ENCODE data around the gene CEMIP2.
"Not testable (repeated sequence)": the region's sequence is repeated elsewhere in the genome, so short reads cannot be mapped to it uniquely, and the experiment has no call there.

The CEMIP2 gene, protein sequence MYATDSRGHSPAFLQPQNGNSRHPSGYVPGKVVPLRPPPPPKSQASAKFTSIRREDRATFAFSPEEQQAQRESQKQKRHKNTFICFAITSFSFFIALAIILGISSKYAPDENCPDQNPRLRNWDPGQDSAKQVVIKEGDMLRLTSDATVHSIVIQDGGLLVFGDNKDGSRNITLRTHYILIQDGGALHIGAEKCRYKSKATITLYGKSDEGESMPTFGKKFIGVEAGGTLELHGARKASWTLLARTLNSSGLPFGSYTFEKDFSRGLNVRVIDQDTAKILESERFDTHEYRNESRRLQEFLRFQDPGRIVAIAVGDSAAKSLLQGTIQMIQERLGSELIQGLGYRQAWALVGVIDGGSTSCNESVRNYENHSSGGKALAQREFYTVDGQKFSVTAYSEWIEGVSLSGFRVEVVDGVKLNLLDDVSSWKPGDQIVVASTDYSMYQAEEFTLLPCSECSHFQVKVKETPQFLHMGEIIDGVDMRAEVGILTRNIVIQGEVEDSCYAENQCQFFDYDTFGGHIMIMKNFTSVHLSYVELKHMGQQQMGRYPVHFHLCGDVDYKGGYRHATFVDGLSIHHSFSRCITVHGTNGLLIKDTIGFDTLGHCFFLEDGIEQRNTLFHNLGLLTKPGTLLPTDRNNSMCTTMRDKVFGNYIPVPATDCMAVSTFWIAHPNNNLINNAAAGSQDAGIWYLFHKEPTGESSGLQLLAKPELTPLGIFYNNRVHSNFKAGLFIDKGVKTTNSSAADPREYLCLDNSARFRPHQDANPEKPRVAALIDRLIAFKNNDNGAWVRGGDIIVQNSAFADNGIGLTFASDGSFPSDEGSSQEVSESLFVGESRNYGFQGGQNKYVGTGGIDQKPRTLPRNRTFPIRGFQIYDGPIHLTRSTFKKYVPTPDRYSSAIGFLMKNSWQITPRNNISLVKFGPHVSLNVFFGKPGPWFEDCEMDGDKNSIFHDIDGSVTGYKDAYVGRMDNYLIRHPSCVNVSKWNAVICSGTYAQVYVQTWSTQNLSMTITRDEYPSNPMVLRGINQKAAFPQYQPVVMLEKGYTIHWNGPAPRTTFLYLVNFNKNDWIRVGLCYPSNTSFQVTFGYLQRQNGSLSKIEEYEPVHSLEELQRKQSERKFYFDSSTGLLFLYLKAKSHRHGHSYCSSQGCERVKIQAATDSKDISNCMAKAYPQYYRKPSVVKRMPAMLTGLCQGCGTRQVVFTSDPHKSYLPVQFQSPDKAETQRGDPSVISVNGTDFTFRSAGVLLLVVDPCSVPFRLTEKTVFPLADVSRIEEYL (N-terminal part only)

DNA sequence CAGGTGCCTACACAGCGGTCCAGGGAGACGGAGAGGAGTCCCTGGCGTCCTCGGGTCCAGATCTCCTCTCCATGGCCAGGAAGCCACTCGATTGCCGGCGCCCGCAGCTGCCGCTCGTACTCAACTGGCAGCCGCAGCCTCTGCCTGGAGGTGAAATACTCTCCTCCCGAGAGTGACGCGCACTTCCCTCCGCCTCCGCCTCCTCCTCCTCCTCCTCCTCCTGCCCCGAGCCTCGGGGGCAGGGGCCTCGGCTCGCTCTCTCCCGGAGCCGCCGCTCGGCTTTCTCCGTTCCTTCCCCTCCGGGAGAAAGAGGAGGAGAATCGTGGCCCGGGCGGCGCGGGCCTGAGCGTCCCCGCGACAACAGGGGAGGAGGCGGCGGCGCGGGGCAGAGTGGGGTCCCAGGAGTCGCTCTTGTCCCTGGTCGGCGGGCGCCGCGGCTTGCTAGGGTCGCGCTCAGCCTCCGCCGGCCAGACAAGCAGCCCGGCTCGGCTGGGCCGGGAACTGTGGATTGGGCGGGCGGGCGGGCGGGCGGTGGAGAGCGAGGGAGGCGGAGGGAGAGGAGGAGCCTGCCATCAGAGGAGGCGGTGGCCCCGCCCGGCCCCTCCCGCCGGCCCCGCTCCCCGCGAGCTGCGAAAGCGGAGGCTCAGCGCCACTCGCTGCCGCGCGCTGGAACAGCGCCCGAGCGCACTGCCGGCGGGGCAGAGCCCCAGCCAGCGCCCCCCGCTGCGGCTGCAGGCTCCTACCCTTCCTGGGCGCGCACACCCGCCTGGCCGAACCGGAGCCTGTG, at the start of gene CEMIP2:
CEMIP2 (minus strand) TSS at position 126 of the 787 bp plus-strand sequence. CDS start 18,140 bp downstream, outside the sequence.
- DNase-seq (ENCODE audit: low read depth in 3 of 3), result peak; percentile 68 to 84 (median 83)

DNA sequence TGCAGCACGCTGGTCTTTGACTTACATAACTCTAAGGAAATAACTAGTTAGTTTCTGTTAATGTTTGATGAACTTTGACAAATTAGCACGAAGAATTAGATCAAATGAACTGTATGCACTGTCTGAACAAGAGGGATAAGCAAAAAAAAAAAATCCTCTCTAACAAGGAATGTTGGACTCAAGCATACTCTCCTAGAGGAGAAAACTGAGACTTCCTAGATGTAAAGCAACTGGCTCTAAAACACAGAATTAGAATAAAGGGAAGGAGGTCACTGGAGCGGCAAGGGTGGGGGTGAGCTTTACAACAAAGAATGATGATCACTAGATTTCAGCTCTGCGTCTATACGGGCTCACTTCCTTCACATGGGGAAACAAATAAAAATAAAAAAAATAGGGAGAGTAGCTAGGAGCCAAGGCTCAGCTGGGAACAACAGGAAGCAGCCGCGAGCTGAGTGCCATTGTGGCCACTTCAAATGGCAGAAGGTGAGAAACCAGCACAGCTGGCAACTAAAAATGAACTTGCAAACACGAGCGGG, 48.7 kb upstream of the CEMIP2 start:
- no peak for DNase-seq (ENCODE audit: low read depth in 3 of 3)

DNA sequence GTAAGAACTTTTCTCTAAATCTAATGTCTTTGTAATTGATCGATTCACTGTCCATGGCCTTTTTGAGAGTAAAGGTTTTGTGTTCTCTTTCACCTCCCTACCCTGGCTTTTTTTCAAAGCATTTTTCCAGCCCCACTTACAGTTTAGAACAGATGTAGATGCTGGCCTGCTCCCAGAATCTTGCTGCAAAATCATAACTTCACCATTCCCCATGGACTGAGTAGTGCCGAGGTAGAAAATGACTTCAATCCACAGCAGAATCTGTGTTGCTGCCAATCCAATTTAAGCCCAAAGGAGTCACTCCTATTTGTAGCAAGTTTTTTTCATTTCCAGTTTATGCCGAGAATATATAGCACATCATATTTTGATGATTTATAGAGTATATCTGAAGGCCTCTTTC, 46.5 kb upstream of the CEMIP2 start:
- DNase-seq (ENCODE audit: low read depth in 3 of 3), result no peak

DNA sequence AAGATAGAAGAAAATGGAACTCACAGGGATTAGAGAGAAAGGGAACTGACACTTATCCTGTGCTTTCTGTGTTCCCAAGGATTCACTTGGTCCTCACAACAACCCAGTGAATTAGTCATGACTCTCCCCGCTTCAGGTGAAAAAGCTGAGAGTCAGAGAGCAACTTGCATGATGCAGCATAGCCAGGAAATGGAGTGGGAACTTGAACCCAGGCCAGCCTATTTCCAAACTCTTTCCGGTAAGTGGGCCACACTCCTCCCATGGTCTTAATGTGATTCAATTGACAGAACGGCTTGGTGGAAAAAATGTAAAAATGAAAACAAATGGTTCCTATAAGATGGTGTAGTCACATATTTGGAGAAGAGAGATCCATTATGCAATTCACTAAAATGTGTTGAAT, 45.9 kb upstream of the CEMIP2 start:
- DNase-seq (ENCODE audit: low read depth in 3 of 3), result no peak

DNA sequence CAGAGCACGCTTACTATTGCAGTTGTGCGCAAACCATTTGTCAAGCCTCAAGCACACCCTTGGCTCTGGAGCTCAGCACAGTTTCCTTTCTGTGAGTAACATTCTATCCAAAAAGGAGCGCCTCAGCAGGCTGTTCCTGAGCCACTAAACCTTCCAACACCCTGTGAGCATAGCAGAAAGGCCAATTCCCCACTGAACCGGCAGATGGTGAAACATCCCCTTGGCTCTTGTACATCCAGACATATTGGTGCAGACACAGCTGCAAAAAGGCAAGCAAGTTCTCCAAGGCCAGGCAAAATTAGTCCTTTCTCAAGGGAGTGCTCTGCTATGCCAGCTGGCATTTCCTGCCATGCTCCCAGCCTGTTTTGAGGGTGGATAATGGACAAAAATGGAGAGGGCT, 44.1 kb upstream of the CEMIP2 start:
- no peak for DNase-seq (ENCODE audit: low read depth in 3 of 3)

DNA sequence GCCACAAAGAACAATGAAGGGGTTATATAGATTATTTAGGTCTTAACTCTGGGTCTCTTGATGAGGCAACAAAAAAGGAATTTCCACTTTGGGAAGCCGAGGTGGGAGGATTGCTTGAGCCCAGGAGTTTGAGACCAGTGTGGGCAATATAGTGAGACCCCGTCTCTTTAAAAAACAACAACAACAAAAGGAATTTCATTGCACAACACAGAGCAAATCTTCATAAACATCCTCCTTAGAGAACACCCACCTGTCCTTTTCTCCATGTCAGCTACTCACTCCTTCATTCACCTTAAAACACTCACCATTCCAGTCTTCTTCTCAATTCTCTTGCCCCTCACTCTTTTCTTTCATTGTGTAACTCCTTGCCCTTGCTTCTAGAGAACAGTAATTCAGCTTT, 39.8 kb upstream of the CEMIP2 start:
- DNase-seq (ENCODE audit: low read depth in 3 of 3), result no peak

DNA sequence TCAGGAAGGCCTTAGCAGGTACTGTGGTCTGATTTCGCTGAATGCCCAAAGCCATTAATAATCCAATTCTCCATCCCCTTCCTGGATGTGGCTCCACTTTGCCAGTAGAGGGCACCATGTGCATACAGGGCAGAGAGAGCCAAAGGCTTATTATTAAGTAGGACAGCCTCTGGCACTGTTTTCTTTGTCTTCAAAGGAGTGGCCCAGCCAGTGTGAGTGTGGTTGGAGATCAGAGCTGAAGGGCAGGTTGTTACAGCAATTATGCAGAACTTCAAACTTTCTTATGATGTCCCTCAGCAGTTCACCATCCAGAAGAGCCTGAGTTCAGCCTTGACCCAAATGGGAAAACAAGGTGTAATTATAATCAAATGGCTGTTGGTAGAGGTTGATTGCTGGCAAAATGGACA, 38.6 kb upstream of the CEMIP2 start:
- DNase-seq (ENCODE audit: low read depth in 3 of 3), result peak; percentile 31 to 48 (median 39)

DNA sequence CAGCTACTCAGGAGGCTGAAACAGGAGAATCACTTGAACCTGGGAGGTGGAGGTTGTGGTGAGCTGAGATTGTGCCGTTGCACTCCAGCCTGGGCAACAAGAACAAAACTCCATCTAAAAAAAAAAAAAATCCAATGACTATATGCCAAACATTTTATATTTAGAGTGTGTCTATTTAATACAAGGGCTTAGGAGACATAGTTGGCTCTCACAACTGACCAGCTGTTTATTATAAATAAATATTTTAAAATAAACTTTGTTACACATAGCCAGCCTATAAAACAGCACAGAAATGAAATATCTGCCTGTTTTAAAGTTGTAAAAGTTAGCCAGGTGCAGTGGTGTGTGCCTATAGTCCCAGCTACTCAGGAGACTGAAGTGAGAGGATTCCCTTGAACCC, 36.8 kb upstream of the CEMIP2 start:
- DNase-seq (ENCODE audit: low read depth in 3 of 3), result not testable (repeated sequence)

DNA sequence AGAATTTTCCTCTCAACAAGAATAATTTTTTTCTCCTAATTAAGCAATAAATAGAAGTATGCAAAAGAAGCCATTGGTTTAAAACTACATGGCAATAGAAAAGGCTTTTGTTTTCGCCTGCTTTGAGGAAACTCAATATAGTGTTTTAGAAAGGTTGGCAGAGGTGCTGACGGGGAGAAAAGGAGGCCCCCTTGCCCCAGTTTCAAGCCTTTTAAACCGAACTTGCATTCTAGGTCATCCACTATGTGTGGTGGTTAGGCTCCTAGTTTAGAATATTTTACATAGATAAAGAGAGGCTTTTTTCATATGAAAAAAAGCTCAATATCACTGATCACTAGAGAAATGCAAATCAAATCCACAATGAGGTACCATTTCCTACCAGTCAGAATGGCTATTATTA, 33.5 kb upstream of the CEMIP2 start:
- DNase-seq (ENCODE audit: low read depth in 3 of 3), result no peak

DNA sequence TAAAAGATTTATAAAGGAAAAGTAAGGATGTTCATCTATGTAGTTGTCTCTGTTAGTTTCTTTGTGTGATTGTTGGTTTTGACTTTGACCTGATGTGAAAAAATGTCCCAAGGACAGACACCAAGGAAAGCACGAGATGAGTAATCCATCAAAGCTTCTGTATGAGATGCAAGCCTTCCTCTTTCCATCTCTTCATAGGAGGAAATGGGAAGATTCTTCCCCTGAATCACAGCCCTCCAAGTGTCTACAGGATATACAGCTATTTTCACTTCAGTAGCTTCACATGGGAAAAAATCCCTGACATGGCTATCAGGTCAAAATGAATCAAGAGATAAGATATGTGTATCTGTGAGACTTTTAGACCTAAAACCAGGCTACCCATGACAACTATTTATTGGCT, 29.0 kb upstream of the CEMIP2 start:
- DNase-seq (ENCODE audit: low read depth in 3 of 3), result no peak

DNA sequence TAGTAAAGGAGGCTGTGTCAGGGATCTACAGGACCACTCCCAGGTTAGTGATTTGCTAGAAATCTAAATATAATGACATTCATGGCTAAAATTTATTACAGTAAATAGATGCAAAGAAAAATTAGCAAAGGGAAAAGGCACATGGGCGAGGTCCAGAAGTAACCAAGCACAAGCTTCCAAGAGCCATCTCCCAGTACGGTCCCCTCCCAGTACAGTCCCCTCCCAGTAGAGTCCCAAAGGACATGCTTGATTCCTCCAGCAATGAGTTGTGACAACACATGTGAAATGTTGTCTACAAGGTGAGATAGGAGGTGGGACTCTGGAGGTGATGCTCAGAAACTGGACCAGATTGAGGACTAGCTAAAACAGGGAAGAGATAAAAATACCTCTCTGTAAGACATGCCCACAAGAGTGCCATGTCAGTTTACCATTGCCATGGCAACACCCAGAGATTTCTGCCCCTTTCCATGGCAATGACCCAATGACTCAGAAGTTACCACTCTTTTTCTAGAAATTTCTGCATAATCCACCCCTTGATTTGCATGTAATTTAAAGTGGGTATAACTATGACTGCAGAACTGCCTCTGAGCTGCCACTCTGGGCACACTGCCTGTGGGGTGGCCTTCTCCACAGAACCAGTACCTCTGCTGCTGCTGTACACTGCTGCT, 27.9 kb upstream of the CEMIP2 start:
- DNase-seq (ENCODE audit: low read depth in 3 of 3), result no peak

DNA sequence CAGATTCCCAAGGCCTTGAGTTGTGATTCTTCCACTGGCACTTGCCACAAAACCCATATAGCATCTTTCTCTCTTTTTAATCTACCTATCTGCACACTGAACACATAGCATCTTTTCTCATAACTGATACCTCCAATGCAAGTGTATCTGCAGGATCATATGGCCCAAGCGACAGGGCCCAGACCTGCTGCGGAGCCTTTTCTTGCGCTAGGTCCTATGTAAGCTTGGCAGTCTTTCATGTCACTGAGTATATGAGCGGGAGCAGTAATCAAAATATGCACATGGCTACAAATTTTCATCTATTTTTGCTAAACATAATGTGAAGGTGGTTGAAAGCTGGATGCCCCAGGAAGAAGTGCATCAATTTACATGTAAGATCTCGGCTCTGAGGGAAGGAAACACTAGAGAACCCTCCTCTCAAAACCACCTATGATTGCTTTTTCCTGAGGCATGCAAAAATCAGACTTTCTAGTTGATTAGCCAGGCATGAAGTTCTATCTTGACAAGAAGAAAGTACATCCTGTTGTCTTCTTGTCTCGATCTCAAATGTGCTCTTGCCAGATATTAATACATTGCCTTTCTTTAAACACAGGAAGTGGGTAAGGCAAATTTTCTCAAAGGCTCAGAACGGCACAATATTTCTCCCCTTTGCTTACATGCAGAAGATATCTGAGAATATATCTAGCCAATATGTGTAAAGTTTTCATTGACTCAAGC, 26.9 kb upstream of the CEMIP2 start:
- no peak for DNase-seq (ENCODE audit: low read depth in 3 of 3)

DNA sequence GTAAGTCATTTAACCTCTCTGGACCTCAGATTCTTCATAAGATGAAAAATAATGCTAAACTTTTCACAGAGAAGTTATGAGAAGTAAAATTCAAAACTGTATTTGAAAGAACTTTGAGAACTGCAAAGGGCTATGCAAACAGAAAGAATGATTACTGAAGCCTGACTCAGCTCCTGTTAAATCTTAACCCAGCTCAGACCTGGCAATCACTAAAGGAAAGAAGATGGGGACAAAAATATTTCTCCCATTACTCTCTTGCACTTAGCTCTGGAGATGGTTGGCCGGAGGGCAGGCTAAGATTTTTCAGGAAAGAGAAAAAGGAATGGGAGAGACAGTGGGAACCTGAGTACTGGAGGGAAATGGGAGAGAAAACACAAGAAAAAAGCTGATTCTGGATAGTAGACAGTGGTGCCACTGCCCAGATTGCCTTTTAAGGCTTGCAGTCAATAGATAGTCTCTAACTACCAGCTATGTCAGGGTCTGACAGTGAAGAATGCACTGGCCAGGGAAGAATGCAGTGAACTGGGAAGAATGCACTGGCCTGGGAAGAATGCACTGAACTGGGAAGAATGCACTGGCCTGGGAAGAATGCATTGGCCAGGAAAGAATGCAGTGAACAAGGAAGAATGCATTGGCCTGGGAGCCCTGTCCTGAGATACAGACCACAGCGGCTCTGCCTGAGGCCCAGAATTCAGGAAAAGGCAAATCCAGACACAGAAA, 25.2 kb upstream of the CEMIP2 start:
- DNase-seq (ENCODE audit: low read depth in 3 of 3), result no peak

DNA sequence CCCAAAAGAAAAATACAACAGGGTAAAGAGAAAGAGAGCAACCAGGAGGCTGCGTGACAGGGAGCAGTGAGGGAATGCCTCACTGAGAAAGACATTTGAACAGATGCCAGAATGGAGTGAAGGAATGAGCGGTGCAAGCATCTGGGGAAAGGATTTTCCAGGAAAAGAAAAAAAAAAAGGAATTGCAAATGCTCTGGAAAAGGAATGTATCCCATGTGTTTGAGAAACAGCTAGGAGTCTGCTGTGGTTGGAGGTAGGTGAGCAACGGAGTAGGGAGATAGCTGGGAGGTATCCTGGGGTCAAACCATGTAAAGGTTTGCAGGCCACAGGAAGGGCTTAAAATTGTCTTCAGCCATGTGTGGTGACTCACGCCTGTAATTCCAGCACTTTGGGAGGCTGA, 23.6 kb upstream of the CEMIP2 start:
- DNase-seq (ENCODE audit: low read depth in 3 of 3), result no peak

DNA sequence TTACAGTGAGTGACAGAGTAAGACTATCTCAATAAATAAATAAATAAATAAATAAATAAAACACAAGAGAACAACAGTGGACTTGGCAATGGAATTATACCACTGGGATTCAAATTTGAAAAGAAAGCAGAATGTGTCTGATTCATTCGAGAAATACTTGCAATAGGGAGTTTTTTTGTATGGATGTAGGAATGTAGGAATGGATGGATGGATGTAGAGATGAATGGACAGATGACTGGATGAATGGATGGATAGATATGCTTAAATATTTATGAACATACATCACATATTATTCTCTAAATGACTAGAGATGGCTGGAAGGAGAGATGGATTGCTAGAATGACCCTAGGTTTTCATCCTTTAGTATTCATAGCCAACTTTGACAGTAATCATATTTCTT, 22.0 kb upstream of the CEMIP2 start:
- no peak for DNase-seq (ENCODE audit: low read depth in 3 of 3)

DNA sequence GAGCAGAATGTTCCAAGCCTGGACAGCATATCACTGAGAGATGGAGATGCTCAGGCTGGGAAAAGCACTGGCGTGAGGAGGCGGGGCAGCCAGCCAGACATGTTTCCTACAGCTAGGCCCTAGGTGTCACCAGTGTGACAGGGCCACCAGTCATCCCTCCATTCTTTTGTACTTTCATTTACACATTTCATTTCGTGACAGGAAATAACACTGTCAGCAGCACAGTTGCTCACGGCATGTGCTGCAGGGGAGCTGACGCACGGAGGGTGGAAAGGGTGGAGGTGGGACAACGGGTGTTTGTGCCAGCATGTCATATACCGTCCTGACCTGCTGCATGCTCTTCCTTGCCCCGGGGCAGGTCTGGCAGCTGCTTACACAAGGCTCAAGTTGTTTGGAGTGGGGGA, 14.8 kb upstream of the CEMIP2 start:
- peak; percentile 55 to 81 (median 73) for DNase-seq (ENCODE audit: low read depth in 3 of 3)

DNA sequence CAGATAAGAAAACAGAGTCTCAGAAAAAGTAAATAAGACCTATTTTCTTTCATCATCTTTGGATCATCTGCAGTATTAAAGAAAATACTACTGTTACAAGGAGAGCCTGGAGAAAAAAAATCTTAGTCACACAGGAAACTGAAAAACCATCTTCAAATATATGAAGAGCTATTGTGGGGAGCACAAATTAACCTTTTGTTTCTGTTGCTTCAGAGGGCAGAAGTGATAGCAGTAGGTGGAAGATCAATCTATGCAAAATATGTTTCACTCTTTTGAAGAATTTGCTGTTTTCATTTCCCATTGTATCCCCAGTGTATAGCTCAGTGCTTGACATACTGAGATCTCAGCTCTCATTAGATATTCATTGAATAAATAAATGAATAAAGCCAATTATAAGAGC, 13.1 kb upstream of the CEMIP2 start:
- DNase-seq (ENCODE audit: low read depth in 3 of 3), result no peak

DNA sequence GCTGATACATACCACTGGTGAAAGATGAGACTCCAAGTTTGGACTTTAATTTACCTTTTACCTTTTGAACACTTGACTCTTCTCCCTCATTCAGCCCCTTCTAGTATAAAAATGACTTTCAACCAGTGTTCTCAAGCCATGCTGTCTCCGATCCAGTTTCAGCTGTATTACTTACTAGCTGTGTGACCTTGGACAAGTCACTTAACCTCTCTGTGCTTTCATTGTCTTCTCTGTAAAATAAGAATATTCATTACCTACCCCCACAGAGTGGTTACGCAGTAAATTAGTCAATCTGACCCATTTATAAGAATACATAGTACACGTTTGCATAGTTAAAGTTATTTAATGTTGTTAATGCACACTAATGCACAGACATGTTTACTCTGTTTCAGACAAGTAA, 12.6 kb upstream of the CEMIP2 start:
- no peak for DNase-seq (ENCODE audit: low read depth in 3 of 3)

DNA sequence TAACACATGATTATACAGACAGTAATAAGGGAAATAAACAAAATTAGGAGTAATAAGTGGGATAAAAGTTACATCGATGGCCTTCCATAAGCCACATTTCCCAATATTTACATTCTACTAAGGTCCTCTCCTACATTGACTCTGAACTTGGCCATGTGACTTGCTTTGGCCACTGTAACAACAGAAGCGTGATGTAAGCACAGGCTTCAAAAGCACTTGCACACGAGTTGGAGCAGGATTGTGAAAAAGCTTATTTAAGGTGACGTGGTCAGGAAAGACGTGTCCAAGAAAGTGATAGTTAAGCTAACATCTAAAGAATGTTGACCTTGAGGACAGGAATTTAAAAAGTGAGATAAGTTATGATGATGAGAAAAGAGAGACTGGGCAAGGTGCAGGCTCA, 9.8 kb upstream of the CEMIP2 start:
- no peak for DNase-seq (ENCODE audit: low read depth in 3 of 3)
